Mesothelial cell of epicardium (in vitro differentiated cells): Measurements from ENCODE around the gene MYL11. TPM values are rescaled to one million over a fixed set of nuclear protein-coding genes. Genes with fewer than 3 reads are reported as not detected.
A peak's percentile ranks its signal among the peaks of the same experiment; 100 is the strongest.
"Not testable (repeated sequence)": the region's sequence is repeated elsewhere in the genome, so short reads cannot be mapped to it uniquely, and the experiment has no call there.

Experiments
- DNase-seq, 2 experiments: peaks; one replicate each; pipeline ENCODE4 v3.0.0; 2021; ENCODE audit warnings: low spot score in 2 of 2; ENCODE audit not compliant: unreplicated experiment in 2 of 2
- H3K27ac Mint-ChIP-seq: 2 replicates; pipeline ENCODE4 v1.8.0; 2021; ENCODE audit warnings: mixed read lengths
- H3K27me3 Mint-ChIP-seq: 2 replicates; pipeline ENCODE4 v1.8.0; 2021; ENCODE audit warnings: low read depth, mixed read lengths
- H3K36me3 Mint-ChIP-seq: 2 replicates; pipeline ENCODE4 v1.8.0; 2021; ENCODE audit warnings: mixed read lengths
- H3K4me1 Mint-ChIP-seq: 2 replicates; pipeline ENCODE4 v1.8.0; 2021; ENCODE audit warnings: mixed read lengths
- H3K4me3 Mint-ChIP-seq: 2 replicates; pipeline ENCODE4 v1.8.0; 2021; ENCODE audit warnings: mild to moderate bottlenecking, moderate library complexity, mixed read lengths
- H3K9me3 Mint-ChIP-seq: 2 replicates; pipeline ENCODE4 v1.8.0; 2021; ENCODE audit warnings: mixed read lengths
- total RNA-seq: library from RNA; stranded (reverse); gene quantifications from 3 replicates; pipeline ENCODE4 v1.2.1, GENCODE V29; 2021
- TF ChIP-seq, protein P1 (sequence below): fragments of 200-600 bp; sonication (generic); IDR thresholded peaks from one replicate; pipeline ENCODE4 v1.5.0; 2021; ENCODE audit warnings: antibody characterized with exemption; ENCODE audit not compliant: unreplicated experiment

MYL11 gene
- total RNA-seq, 1 donor from 2014 or later: 4.4 TPM

DNA sequence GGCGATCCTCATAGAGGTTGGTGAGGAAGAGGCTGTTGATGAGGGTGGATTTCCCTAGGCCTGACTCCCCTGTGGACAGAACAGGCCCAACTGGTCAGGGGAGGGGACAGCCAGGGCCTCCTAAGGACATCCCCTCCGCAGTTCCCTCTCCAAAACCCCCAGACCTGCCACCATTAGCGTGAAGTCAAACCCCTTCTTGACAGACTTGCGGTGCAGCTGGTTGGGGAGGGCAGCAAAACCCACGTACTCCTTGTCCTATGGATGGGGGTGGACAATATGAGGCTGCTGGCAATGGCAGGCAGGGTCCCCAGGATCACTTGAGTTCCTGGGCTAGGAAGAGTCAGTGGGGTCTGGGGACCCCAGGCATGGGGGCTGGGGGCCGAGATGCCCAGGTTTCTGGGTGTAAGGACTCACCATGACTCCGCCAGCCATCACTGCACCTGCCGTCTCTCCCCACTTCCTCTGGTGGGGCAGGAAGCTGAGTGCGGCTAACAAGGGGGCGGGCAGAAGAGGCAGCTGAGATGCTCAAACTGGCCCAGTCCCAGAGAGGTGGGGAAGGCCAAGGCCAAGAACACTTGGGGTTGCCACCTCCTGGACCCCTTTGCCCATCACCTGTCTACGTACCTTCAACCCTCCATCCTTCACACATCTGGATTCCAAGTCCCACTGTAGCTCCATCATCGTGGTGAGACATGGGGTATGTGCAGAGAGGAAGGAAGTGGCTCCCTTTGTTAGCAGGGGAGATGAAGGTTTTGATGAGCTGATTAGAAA, 7.7 kb downstream of the MYL11 start, which contains the start of gene SEPTIN1:
TSS of gene SEPTIN1 (minus strand) at position 451 of the 771 bp plus-strand sequence. CDS start at position 432, 19 bp downstream.
- no peak for DNase-seq
- H3K27ac Mint-ChIP-seq: no peak within 1 kb of the TSS
- peaks cover 14% of the 10 kb centered on the region for H3K4me1 Mint-ChIP-seq

DNA sequence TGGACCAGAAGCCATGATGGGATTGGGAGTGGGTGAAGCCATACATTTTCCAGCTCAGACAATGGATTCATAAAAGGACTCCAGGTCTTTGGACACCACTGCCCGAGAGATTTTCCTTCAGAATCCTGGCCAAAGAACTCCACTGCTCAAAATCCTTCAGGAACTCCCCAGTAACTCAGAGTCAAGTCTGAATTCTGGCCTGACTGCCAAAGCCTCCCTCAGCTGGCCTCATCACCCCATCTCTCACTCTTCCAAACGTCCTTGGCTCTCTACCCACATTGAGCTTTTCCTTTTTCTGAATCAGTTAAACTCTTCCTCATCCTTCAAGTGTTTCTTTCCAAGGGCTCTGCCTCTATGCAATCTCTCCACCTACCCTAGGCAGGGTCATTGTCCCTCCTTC, 8.9 kb downstream of the MYL11 start:
- H3K4me3 Mint-ChIP-seq: no peak overlapping the region
- no peaks in the 10 kb centered on the region for H3K9me3 Mint-ChIP-seq
- no peaks in the 10 kb centered on the region for H3K27me3 Mint-ChIP-seq
- H3K36me3 Mint-ChIP-seq: peaks cover 2% of the 10 kb centered on the region
- H3K4me1 Mint-ChIP-seq: peaks cover 4% of the 10 kb centered on the region
- DNase-seq: no peak
- TF ChIP-seq, protein P1, sequence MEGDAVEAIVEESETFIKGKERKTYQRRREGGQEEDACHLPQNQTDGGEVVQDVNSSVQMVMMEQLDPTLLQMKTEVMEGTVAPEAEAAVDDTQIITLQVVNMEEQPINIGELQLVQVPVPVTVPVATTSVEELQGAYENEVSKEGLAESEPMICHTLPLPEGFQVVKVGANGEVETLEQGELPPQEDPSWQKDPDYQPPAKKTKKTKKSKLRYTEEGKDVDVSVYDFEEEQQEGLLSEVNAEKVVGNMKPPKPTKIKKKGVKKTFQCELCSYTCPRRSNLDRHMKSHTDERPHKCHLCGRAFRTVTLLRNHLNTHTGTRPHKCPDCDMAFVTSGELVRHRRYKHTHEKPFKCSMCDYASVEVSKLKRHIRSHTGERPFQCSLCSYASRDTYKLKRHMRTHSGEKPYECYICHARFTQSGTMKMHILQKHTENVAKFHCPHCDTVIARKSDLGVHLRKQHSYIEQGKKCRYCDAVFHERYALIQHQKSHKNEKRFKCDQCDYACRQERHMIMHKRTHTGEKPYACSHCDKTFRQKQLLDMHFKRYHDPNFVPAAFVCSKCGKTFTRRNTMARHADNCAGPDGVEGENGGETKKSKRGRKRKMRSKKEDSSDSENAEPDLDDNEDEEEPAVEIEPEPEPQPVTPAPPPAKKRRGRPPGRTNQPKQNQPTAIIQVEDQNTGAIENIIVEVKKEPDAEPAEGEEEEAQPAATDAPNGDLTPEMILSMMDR: no peak
- H3K27ac Mint-ChIP-seq: peak overlapping the region; percentile 18

More for the DNA sequence above, 7.7 kb downstream of the MYL11 start, which contains the start of gene SEPTIN1:
- Mint-ChIP-seq H3K9me3 (no peaks in the 10 kb centered on the region), H3K4me3 (no peak within 1 kb of the TSS), H3K27me3 (no peaks in the 10 kb centered on the region), H3K36me3 (peaks cover 2% of the 10 kb centered on the region)
- TF ChIP-seq, protein P1: no peak

DNA sequence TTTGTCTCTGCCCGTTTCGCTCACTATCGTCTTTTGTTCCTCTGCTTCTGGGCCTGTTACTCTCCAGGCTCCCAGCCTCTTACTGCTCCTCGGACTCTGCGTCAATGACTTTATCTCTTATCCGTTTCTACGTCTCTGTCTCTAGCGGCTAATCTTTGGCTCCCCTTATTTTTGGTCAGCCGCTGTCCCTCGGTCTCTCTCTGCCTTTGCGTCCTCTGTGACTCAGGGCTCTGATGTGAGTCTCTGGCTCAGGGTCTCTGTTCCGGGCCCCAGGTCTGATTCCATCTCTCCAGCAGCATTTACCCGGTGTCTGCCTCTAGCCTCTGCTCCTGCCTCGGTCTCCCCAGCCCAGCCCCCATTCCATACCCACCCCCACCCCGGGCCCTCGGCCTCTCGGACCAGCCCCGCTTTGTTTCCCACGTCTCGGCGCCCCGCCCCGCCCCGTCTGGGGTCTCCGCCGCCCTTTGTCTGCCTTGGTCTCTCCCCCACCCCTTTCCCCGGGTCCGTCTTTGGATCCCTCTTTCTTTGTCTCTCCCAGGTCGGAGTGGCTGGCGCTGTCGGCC, 20.1 kb downstream of the MYL11 start:
- H3K4me1 Mint-ChIP-seq: peaks cover 24% of the 10 kb centered on the region
- H3K27me3 Mint-ChIP-seq: no peaks in the 10 kb centered on the region
- H3K4me3 Mint-ChIP-seq: peak overlapping the region; percentile 95
- H3K9me3 Mint-ChIP-seq: no peaks in the 10 kb centered on the region
- TF ChIP-seq, protein P1: no peak
- peak overlapping the region; percentile 96 for H3K27ac Mint-ChIP-seq
- peaks cover 4% of the 10 kb centered on the region for H3K36me3 Mint-ChIP-seq
- DNase-seq: peak in 1 of 2 experiments; percentile 74

DNA sequence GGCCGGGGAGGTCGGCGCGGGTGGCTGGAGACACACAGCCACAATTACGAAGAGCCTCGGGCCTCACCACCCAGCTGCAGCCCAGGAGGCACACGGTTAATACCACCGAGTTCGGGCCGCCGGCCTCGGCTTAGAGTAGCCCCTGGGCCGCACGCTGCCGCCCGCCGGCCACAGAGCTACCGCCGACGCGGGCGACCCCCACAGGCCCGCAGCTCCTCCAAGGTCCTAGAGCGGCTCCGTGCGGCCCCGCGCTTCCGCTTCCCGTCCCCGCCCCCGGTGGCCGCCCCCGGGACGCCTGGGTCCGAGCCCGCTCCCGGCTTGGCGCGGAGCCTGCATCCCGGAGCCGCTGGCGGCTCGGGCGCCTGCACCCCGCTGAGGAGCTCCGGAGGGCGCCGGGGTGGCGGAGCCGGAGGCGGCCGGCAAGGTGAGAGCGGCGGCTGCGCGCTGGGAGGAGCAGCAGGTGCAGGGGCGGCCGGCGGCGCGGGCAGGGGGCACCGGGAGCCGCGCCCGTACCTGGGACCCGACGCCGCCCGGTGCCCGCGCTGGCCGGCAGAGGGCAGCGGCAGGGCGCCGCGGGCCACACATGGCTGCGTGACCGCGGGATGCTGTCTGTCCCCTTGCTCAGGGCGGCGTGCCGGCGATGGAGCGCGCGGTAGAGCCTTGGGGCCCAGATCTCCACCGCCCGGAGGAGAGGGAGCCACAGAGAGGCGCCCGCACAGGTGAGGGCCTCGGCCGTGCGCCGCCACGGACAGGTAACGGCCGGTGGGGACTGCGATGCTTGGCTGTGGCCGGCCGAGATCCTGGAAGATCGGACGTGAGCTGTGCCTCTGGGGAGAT, 20.8 kb downstream of the MYL11 start, which contains the start of gene ZNF48:
TSS of gene ZNF48 (plus strand) at position 266 of the 837 bp plus-strand sequence. CDS start at position 641, 375 bp downstream.
- Mint-ChIP-seq H3K36me3 (peaks cover 4% of the 10 kb centered on the region), H3K4me3 (peak within 1 kb of the TSS; percentile 95), H3K9me3 (no peaks in the 10 kb centered on the region), H3K27ac (peak within 1 kb of the TSS; percentile 96), H3K4me1 (peaks cover 28% of the 10 kb centered on the region), H3K27me3 (no peaks in the 10 kb centered on the region)
- DNase-seq: peak; percentile 64 to 75
- TF ChIP-seq, protein P1: peak; percentile 19

DNA sequence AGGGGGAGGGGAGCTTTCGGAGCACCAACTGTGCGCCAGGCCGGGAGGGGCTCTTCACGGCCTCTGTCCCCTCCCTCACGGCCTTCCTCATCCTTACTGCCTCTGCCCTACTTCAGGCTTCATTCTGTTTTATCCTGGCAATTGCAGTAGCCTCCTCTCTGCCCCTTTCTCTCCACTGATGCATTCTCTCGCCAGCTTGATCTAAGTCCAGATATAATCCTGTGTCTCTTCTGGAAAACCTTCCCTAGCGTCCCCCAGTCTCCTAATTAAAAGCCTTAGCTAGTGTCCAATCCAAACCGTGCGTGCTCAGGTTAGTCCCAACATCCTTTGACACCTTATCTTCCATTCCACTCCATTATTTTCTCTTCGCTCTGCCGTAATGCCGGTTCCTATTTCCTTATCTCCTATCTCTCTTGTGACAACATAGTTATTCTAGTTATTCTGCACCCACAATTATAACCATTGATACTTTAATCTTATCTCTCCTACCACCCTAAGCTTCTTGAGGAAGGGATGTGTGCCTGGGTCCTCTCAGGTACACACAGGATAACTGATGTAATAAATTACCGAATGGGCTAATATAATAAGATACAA, 21.5 kb downstream of the MYL11 start:
- Mint-ChIP-seq H3K36me3 (peaks cover 4% of the 10 kb centered on the region), H3K4me3 (peak overlapping the region; percentile 77), H3K27ac (peak overlapping the region; percentile 82), H3K27me3 (no peaks in the 10 kb centered on the region), H3K4me1 (peaks cover 30% of the 10 kb centered on the region), H3K9me3 (no peaks in the 10 kb centered on the region)
- DNase-seq: no peak
- TF ChIP-seq, protein P1: no peak

DNA sequence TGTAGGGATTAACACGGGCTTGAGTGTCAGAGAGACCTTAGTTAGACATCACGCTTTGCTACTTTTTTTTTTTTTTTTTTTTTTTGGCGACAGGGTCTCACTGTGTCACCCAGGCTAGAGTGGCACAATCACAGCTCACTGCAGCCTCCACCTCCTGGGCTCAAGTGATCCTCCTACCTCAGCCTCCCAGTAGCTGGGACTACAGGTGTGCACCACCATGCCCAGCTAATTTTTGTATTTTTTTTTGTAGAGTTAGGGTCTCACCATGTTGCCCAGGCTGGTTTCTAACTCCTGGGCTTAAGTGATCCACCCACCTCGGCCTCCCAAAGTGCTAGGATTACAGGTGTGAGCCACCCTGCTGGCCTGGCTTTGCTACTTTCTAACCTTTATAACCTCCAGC, 22.0 kb downstream of the MYL11 start:
- H3K27me3 Mint-ChIP-seq, H3K36me3 Mint-ChIP-seq, H3K9me3 Mint-ChIP-seq, DNase-seq: not testable (repeated sequence)
- Mint-ChIP-seq H3K27ac (peak overlapping the region; percentile 32), H3K4me3 (peak overlapping the region; percentile 77), H3K4me1 (peaks cover 33% of the 10 kb centered on the region)
